ENCODE measurements around the gene CDYL.

The CDYL gene

DNA sequence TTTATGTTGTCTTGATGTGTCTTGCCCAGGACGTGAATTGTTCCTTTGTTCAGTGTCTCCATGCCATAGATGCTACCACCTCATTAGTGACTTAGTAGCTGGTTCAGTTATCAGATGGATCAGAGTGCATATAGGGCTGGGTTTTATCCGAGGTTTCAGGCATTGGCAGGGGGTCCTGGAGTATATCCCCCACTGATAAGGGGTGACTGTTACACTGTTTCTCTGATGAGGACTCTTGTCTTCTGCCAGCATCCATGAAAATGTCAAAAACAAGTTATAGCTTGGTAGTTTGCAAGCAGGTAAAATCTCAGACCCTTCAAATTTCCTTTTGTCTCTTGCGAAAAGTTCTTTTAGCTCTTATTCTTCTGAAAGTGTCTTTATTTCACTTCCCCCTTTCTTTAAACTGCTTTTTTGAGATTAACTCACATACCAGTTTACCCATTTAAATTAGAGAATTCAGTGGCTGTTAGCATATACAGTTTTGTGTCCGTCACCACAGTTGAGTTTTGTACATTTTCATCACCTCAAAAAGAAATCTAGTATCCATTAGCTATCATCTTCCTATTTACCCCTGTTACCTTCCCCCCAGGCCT lies 109.2 kb downstream of the CDYL start:
- DNase-seq: no peak

DNA sequence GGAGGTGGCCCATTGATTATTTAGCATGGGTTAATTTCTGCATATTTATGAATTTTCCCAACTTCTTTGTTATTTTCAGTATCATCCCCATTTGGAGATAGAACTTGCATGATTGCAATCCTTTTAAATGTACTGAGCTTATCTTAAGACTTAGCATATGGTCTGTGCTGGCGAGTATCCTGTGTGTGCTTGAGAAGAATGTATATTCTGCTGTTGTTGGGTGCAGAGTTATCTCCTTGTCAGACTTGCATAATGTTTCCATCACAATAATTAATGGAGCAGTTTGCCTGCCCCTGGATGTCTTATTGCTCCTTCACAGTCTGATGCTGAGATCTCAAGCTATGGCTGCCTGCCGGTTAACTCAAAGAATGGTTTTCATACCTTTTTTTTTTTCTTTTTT lies 112.6 kb downstream of the CDYL start:
- no peak for DNase-seq

- DNase-seq: no peak
These were observed 113.5 kb downstream of the CDYL start for GRCh38 chr6:4889701-4890100.

DNA sequence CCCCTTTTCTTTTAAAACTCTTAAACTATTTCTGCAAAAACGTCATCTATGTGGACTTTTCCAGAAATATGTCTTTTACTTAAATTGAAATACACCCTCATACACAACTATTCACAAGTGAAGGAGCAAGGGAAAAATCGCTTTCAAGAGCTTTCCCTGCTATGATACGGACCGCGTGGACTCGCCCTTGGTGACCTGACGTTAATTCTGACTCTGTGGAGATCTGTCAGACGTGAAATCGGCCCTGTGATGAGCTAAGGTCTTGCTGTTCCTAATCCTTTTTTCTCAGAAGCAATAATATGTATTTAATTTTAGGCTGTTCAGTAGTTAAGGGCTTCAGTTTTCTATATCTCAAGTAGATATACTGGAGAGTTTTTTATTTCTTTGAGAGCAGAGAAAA lies 114.0 kb downstream of the CDYL start:
- DNase-seq: no peak

GRCh38 chr6:4890627-4891026 lies 114.4 kb downstream of the CDYL start:
- no peak for DNase-seq

DNA sequence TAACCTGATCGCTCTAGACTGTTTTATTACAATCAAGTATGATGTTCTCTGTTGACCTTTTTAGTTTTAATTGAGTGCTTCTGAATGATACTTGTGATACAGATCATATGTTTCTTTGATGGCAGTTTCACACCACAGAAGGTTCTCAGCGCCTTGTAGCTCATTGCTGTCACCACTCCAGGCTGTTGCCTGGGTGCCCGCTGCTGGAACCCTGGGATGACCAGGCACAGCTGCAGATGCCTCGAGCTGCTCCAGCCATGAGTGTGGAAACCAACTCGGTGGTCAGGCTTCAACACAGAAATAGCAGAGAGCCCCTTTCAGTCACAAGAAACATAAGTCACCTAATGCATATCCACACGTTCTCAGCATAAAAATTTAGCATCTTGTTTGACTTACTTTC lies 114.9 kb downstream of the CDYL start:
- no peak for DNase-seq

GRCh38 chr6:4892785-4893485 lies 116.7 kb downstream of the CDYL start:
- DNase-seq: no peak

- no peak for DNase-seq
These were observed 117.8 kb downstream of the CDYL start for GRCh38 chr6:4894049-4894448.

GRCh38 chr6:4895971-4896370 lies 119.8 kb downstream of the CDYL start:
- DNase-seq: no peak

- no peak for DNase-seq
These were observed 120.2 kb downstream of the CDYL start for GRCh38 chr6:4896401-4896800.

GRCh38 chr6:4899249-4900034 lies 123.2 kb downstream of the CDYL start:
- DNase-seq: no peak

DNA sequence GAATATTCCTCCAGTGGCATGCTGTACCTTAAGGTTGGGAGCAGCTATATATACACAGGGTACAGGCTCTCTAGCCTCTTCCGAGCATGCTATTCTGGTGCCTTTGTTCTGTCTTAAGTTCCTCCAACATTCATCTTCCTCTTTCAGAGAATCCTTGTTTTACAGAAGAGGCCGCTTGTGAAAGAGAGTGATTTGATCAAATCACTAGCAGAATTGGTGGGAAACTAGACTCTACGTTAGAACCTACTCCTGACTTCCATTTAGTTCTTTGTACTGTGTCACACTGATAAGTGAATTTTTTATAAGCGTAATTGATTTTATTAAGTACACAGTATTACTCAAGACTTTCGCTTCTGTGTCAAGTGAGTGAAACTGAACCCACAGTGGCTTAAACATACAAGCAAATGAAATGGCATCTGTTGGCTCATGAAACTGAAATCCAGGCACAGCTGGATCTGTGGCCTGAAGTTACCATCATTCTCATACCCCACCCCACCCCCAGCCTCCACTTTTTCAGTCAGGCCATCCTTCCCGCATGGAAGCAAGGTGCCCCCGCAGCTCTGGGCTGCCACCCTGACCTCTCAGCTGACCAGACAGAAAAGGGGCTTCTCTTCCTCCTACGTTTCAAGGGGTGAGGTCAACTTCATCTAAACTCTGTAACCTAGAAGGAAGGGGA lies 125.3 kb downstream of the CDYL start:
- no peak for DNase-seq

- DNase-seq: no peak
These were observed 126.2 kb downstream of the CDYL start for GRCh38 chr6:4902363-4902762.

DNA sequence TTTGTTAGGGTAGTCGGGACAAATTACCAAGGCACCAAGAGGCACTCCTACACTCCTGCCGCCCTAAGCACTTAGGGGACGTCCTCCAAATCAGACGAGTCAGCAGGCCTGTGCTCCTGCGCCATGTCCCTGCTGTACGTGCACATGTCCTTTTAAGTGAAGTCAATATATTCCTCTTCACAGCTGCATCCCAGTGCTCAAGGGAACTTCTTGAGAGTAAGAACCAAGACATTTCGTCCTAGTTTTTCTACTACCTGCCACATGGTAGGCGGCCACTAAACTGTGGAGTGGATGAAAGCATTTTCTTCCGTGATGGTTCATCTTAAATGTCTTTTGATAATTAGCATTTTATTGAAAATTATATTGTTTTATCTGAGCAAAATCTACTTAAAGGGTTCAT lies 126.9 kb downstream of the CDYL start:
- no peak for DNase-seq

GRCh38 chr6:4903751-4904370 lies 127.7 kb downstream of the CDYL start:
- DNase-seq: no peak

GRCh38 chr6:4904461-4905025 lies 128.3 kb downstream of the CDYL start:
- no peak for DNase-seq

GRCh38 chr6:4905826-4906225 lies 129.6 kb downstream of the CDYL start:
- DNase-seq: no peak

GRCh38 chr6:4906293-4907276 lies 130.4 kb downstream of the CDYL start:
- no peak for DNase-seq

DNA sequence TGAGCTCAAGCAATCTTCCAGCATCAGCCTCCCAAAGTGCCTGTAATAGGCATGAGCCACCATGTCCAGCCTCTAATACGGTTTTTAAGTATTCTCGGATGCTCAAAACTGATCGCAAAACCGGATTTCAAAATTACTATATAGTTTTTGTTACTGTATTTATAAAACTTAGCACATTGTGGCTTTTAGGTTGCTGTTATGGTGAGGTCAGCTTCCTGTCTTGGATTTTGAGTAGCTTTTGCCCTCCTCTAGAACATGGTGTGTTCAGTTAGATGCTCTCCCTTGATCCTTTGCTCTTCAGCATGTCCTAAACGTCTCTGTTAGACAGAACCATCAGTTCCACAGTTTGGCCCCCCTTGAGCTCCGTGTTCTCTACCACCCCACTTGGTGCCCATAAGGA lies 131.4 kb downstream of the CDYL start:
- no peak for DNase-seq

- no peak for DNase-seq
These were observed 131.9 kb downstream of the CDYL start for GRCh38 chr6:4908062-4908461.

DNA sequence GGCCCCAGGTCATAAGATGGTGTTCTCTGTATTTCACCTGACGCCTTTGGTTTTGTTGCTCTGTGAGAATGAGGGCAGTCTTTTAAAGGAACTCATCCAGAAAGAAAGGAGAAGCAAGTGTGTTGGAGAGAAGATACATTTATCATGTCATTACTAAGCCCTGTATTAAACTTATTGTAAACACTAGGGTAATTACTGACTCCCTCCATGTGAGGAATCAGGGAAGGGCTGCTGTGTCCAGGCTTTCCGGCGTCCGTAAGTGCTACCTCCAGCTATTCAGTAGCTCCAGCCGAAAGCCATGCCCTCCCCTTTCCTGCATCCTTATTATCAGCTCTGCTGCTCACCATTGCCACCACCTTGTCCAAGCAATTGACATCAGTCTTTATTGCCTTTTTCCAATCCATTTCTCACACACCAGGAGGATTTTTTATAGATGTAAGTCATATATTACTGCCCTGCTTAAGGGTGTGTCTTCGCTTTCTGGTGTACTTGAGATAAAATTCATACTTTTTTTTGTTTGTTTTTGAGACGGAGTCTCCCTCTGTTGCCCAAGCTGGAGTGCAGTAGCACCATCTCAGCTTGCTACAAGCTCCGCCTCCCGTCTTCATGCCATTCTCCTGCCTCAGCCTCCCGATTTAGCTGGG lies 133.0 kb downstream of the CDYL start:
- no peak for DNase-seq

Measured in T1000 (cell line).